Keratinocyte (primary cell): ENCODE measurements around the gene INTS14. TPM values are rescaled to one million over a fixed set of nuclear protein-coding genes. Genes with fewer than 3 reads are reported as not detected.

Experiments
- DNase-seq: peaks from one replicate; pipeline ENCODE4 v3.0.0-alpha.2; 2011; ENCODE audit warnings: low read depth, missing footprints, low spot score
- FAIRE-seq: peaks from 2 replicates; lab custom pipeline; 2011; peaks lifted over from hg19 to GRCh38; lab: Jason Lieb, UNC
- H2AFZ ChIP-seq: 2 replicates; pipeline ENCODE4 v1.6.0; 2012; ENCODE audit warnings: low read length, control low read depth, inconsistent platforms; ENCODE audit not compliant: control insufficient read depth
- H3K27ac ChIP-seq: 2 replicates; pipeline ENCODE4 v1.5.1; 2011; ENCODE audit warnings: low read length; ENCODE audit not compliant: control insufficient read depth, insufficient read depth
- H3K27me3 ChIP-seq: 3 replicates; pipeline ENCODE4 v1.6.0; 2011; ENCODE audit warnings: low read length; ENCODE audit not compliant: control insufficient read depth, insufficient read depth; ENCODE audit errors: extremely low read depth
- H3K36me3 ChIP-seq, 2 experiments: 2 replicates in 1 of 2; 3 replicates in 1 of 2; pipeline ENCODE4 v1.5.1; 2011; ENCODE audit warnings: low read length in 2 of 2, mild to moderate bottlenecking in 1 of 2; ENCODE audit not compliant: control insufficient read depth in 2 of 2, insufficient read depth in 2 of 2; ENCODE audit errors: extremely low read depth in 1 of 2
- H3K4me1 ChIP-seq: 3 replicates; pipeline ENCODE4 v1.5.1; 2011; ENCODE audit warnings: low read length; ENCODE audit not compliant: control insufficient read depth, insufficient read depth; ENCODE audit errors: extremely low read depth
- H3K4me2 ChIP-seq: 3 replicates; pipeline ENCODE4 v1.6.0; 2011; ENCODE audit warnings: low read depth, low read length; ENCODE audit not compliant: control insufficient read depth, insufficient read depth; ENCODE audit errors: extremely low read depth
- H3K4me3 ChIP-seq, 3 experiments: fragments of 200-600 bp in 1 of 3; sonication (generic) in 1 of 3; 2 replicates in 2 of 3; 3 replicates in 1 of 3; pipeline ENCODE4 v1.5.1; 2011 to 2016; ENCODE audit warnings: low read length in 3 of 3, mild to moderate bottlenecking in 3 of 3, control low read depth in 2 of 3, inconsistent platforms in 1 of 3, low read depth in 1 of 3, mixed read lengths in 1 of 3, mixed run types in 1 of 3, moderate library complexity in 1 of 3; ENCODE audit not compliant: control insufficient read depth in 2 of 3, insufficient read depth in 2 of 3; ENCODE audit errors: extremely low read depth in 1 of 3
- H3K79me2 ChIP-seq: 2 replicates; pipeline ENCODE4 v1.6.0; 2012; ENCODE audit warnings: low read length; ENCODE audit not compliant: control insufficient read depth, insufficient read depth
- H3K9ac ChIP-seq: 3 replicates; pipeline ENCODE4 v1.6.0; 2011; ENCODE audit warnings: low read length; ENCODE audit not compliant: control insufficient read depth, insufficient read depth; ENCODE audit errors: extremely low read depth
- H3K9me1 ChIP-seq: 3 replicates; pipeline ENCODE4 v1.6.0; 2011; ENCODE audit warnings: low read length; ENCODE audit not compliant: control insufficient read depth, insufficient read depth; ENCODE audit errors: extremely low read depth
- H3K9me3 ChIP-seq: 2 replicates; pipeline ENCODE4 v1.5.1; 2012; ENCODE audit warnings: low read depth, low read length; ENCODE audit not compliant: control insufficient read depth
- H4K20me1 ChIP-seq: 3 replicates; pipeline ENCODE4 v1.6.0; 2011; ENCODE audit warnings: low read length; ENCODE audit not compliant: control insufficient read depth, insufficient read depth; ENCODE audit errors: extremely low read depth
- CTCF ChIP-seq, 3 experiments: IDR thresholded peaks in 1 of 3; conservative IDR thresholded peaks in 1 of 3; optimal IDR thresholded peaks in 1 of 3; 2 replicates in 2 of 3; 3 replicates in 1 of 3; pipeline versions ENCODE3 to v1.5.1; 2011; ENCODE audit warnings: low read length in 3 of 3, mild to moderate bottlenecking in 3 of 3, moderate library complexity in 2 of 3, control low read depth in 1 of 3, inconsistent platforms in 1 of 3; ENCODE audit not compliant: insufficient read depth in 2 of 3; ENCODE audit errors: extremely low read depth in 1 of 3
- EZH2 ChIP-seq: IDR thresholded peaks from one replicate; pipeline ENCODE4 v1.6.1; 2012; ENCODE audit warnings: inconsistent platforms, mild to moderate bottlenecking, low read length, moderate library complexity
- dilution Hi-C: fragments of 300-500 bp; cut with MboI; formaldehyde crosslinking; loops from one replicate; pipeline ENCODE4 v1.7.0; 2020; ENCODE audit warnings: low sequenced_read_pairs; ENCODE audit not compliant: extremely low pct_ligation_motif_present
- polyA plus RNA-seq, 5 experiments: library from polyadenylated mRNA; depleted of rRNA in 3 of 5; stranded (reverse) in 3 of 5; stranded (forward) in 1 of 5; unstranded in 1 of 5; fragments of >200 nt; gene quantifications; 1 replicate in 1 of 5; 2 replicates in 3 of 5; 3 replicates in 1 of 5; pipeline versions ENCODE4 v1.2.1 to v1.2.3, GENCODE V29; 2011 to 2012; ENCODE audit warnings: missing spikeins in 2 of 5, low read depth in 1 of 5, low replicate concordance in 1 of 5

Gene INTS14
- polyA plus RNA-seq, 1 donor (not counting 4 experiments of a cell fraction or from before 2014, with no cell fraction given): 51.0 TPM

GRCh38 chr15:65642594-65642993 is 31.7 kb upstream of the INTS14 start:
- H3K9me3 ChIP-seq: no peaks in the 10 kb centered on the region
- TF ChIP-seq CTCF (optimal IDR thresholded peaks at IDR 0.05 in 1 of 3, IDR thresholded peaks at IDR 0.05 in 1 of 3, conservative IDR thresholded peaks at IDR 0.05 in 1 of 3; ENCODE audit: extremely low read depth in 1 of 3, insufficient read depth in 2 of 3, low read length in 3 of 3) (no peak), EZH2 (no peak)
- H2AFZ ChIP-seq: peak overlapping the region; percentile 6
- H3K36me3 ChIP-seq: peaks cover 0 to 4% of the 10 kb centered on the region in 2 experiments
- dilution Hi-C loops: no loop called here
- no peaks in the 10 kb centered on the region for H3K27me3 ChIP-seq
- no peak overlapping the region for H3K9ac ChIP-seq
- H3K27ac ChIP-seq: no peak overlapping the region
- H3K4me2 ChIP-seq: peak overlapping the region; percentile 27
- peak; percentile 44 for FAIRE-seq
- no peak for DNase-seq
- peaks cover 2% of the 10 kb centered on the region for H3K9me1 ChIP-seq
- H3K4me1 ChIP-seq: peaks cover 14% of the 10 kb centered on the region
- H3K79me2 ChIP-seq: no peaks in the 10 kb centered on the region
- H4K20me1 ChIP-seq: no peaks in the 10 kb centered on the region
- no peak overlapping the region for H3K4me3 ChIP-seq

GRCh38 chr15:65641768-65642475 is 31.0 kb upstream of the INTS14 start:
- Histone ChIP-seq H3K27me3 (no peaks in the 10 kb centered on the region), H2AFZ (no peak overlapping the region), H3K4me1 (peaks cover 14% of the 10 kb centered on the region), H3K36me3 (peaks cover 0 to 4% of the 10 kb centered on the region in 2 experiments), H3K27ac (no peak overlapping the region), H4K20me1 (no peaks in the 10 kb centered on the region), H3K9me1 (no peaks in the 10 kb centered on the region), H3K9me3 (no peaks in the 10 kb centered on the region), H3K4me3 (no peak overlapping the region), H3K79me2 (no peaks in the 10 kb centered on the region), H3K9ac (no peak overlapping the region), H3K4me2 (peak overlapping the region; percentile 27)
- FAIRE-seq: no peak
- no peak for TF ChIP-seq CTCF (optimal IDR thresholded peaks at IDR 0.05 in 1 of 3, IDR thresholded peaks at IDR 0.05 in 1 of 3, conservative IDR thresholded peaks at IDR 0.05 in 1 of 3; ENCODE audit: extremely low read depth in 1 of 3, insufficient read depth in 2 of 3, low read length in 3 of 3)
- no peak for TF ChIP-seq EZH2
- DNase-seq: no peak
- dilution Hi-C loops: no loop called here
